Hematopoietic multipotent progenitor cell treated with erythropoietin and hydrocortisone succinate and interleukin-3 and kit ligand, for 6 days (in vitro differentiated cells): Measurements from ENCODE around the gene TSSK3.
A peak's percentile ranks its signal among the peaks of the same experiment; 100 is the strongest.

ENCODE experiments used
- DNase-seq: peaks from one replicate; pipeline ENCODE4 v3.0.0-alpha.2; 2015

TSSK3 gene

DNA sequence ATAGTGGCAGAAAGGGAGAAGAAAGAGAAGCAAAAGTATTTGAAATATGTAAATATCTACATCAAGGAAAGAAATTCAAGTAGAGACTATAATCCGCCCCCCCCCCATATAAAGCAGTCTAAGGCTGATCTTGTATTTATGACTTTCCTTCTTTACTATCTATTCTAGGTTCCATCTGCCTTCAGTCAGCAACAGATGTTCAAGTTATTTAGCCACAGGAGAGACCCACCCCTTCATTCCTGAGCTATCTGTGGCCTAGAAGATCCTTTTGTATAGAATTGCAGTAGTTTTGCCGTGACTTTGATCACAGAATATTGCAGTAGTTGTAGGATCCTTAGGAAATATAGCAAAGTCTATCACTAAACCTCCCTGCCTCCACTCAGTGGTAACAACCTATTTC lies 42.6 kb downstream of the TSSK3 start:
- no peak for DNase-seq

DNA sequence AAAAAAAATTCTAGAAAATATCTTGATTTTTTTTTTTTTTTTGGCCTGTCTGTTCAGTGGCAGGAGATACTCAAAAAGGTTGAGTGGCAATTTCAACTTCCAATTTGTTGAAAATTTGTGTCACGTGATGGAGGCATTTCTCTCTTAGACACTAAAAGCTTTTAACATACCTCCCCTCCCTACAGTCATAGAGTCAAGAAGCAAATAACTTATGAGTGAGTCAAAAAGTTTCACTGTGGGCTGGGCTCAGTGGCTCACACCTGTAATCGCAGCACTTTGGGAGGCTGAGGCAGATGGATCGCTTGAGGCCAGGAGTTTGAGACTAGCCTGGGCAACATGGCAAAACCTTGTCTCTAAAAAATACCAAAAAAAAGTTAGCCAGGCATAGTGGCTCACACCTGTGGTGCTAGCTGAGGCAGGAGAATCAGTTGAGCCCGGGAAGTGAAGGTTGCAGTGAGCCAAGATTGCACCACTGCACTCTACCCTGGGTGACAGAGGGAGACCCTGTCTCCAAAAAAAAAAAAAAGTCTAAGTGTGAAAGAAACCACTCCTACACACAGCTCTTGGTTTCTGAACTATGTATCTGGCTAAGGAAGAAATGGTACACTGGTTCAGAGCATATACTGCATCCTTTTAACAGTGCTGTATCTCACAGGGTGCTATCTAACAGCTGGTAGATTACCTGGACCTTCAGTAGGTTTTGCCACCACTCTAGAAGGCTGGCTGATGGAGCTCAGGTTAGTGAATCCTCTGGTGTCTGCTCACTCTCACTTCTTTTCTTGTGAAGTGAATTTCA lies 43.5 kb downstream of the TSSK3 start:
- DNase-seq: no peak

DNA sequence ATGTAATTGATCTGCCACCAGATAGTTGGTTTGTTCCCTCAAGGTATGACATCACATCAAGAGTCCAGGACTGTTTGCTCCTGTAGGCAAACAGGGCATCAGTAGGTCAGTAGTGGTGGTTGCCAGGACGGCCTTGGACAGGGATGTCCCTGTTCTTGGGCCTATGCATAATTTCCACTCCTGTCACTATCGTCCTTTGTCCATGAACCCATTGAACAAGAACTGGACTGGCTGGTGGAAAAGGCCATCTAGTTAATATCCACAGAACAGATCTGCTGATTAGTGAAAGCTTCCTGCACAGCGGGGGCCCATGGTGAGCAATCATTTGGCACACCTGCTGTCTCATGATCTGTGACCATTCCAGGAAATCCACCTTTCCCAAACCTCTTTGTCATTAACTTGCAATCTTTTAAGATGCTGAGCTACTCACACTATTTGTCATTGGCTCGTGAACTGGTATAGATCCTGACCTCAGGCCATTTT lies 44.3 kb downstream of the TSSK3 start:
- no peak for DNase-seq

DNA sequence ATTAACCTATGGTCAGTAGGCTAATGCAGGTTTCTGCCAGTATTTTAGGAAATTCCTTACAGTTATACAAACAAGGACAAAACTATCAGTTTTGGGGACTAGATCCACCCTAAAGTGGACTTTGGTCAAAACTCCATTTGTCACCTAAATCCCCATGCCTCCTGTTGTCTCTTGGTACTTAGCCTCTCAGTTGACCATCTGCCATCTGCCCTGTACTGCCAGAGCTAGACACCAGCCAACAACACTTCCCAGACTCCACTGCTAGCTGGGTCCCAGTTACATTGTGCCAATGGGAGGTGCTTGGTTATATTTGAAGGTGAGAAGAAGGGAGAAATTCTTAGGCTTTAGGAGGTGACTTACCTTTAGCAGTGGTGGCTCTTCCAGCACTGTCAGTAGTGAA lies 48.9 kb downstream of the TSSK3 start:
- no peak for DNase-seq

DNA sequence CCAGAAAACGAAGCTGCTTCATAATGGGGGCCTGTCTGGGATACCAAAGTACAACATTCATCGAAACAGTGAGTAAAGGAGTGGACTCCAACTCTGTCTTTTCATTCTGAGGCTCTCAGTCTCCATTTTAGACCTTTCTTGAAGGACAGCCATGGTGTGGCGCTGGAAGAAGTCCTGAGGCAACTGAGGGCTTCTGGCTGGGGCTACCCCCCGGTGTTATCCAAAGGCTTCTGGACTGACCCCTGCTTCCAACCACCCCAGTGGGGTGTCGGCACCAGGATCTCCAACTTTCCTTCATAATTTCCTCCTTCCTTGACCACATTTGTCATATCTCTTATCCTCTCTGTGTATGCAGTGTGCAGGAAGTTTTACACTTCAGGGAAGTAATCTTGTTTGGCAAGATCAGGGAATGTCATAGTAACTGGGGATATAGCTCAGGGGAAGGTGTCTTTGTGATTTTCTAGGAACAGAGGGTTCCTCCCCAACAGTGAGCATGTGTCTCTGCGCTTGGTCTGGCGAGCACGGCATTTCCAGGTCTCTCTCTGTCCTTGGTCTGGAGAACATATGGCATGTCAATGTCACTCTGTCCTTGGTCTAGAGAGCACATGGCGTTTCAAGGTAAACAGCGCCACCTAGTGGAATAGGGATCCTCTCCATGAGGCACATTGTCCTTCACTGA lies 51.3 kb downstream of the TSSK3 start:
- peak; percentile 97 for DNase-seq
